SU-DHL-6 (cell line): ENCODE measurements around the gene CADPS.

Experiments
- H2AFZ ChIP-seq: fragments of 200-600 bp; sonication (generic); 2 replicates; pipeline ENCODE4 v1.6.1; 2014; ENCODE audit warnings: low read depth, mild to moderate bottlenecking, moderate library complexity, mixed read lengths, antibody characterized with exemption, low read length; ENCODE audit not compliant: severe bottlenecking
- H3F3A ChIP-seq: fragments of 200-600 bp; shearing (Covaris generic); 2 replicates; pipeline ENCODE4 v1.6.0; 2016; ENCODE audit warnings: antibody characterized with exemption, mild to moderate bottlenecking; ENCODE audit not compliant: insufficient read depth
- H3K27ac ChIP-seq: fragments of 200-600 bp; sonication (generic); 2 replicates; pipeline ENCODE4 v1.5.1; 2016; ENCODE audit warnings: low read depth, mild to moderate bottlenecking, low read length, moderate library complexity, mixed read lengths
- H3K27me3 ChIP-seq: fragments of 200-600 bp; sonication (generic), shearing (Covaris generic); 2 replicates; pipeline ENCODE4 v1.6.0; 2014; ENCODE audit warnings: mild to moderate bottlenecking, low read length
- H3K36me3 ChIP-seq: fragments of 200-600 bp; sonication (generic); 2 replicates; pipeline ENCODE4 v1.6.1; 2014; ENCODE audit warnings: mild to moderate bottlenecking, low read length, mixed read lengths
- H3K4me2 ChIP-seq: fragments of 300-600, 200-600 bp; shearing (Covaris generic), sonication (generic); 2 replicates; pipeline ENCODE4 v1.6.0; 2014; ENCODE audit warnings: low read length, low read depth, mild to moderate bottlenecking; ENCODE audit not compliant: poor library complexity, severe bottlenecking
- H3K4me3 ChIP-seq: fragments of 200-600 bp; sonication (generic); 2 replicates; pipeline ENCODE4 v1.5.1; 2014; ENCODE audit warnings: antibody characterized with exemption, low read length, mild to moderate bottlenecking, mixed read lengths; ENCODE audit not compliant: insufficient read depth, poor library complexity, severe bottlenecking
- H3K79me2 ChIP-seq: fragments of 200-600 bp; sonication (generic); 2 replicates; pipeline ENCODE4 v1.6.1; 2014; ENCODE audit warnings: mild to moderate bottlenecking, low read length, moderate library complexity; ENCODE audit not compliant: insufficient read depth
- H3K9ac ChIP-seq: fragments of 200-600 bp; sonication (generic); 2 replicates; pipeline ENCODE4 v1.7.0; 2014; ENCODE audit warnings: mild to moderate bottlenecking, low read length
- H3K9me2 ChIP-seq: fragments of 200-600 bp; sonication (generic); replicated peaks from 2 replicates; pipeline ENCODE4 v1.6.1; 2014; ENCODE audit warnings: low read length; ENCODE audit not compliant: insufficient read depth
- H3K9me3 ChIP-seq: fragments of 200-600 bp; sonication (generic); 2 replicates; pipeline ENCODE4 v1.6.1; 2014; ENCODE audit warnings: low read length, mixed read lengths; ENCODE audit not compliant: insufficient read depth
- H4K20me1 ChIP-seq: fragments of 200-600 bp; sonication (generic); 2 replicates; pipeline ENCODE4 v1.6.1; 2014; ENCODE audit warnings: low read depth, mild to moderate bottlenecking, antibody characterized with exemption, low read length, moderate library complexity, mixed read lengths
- CTCF ChIP-seq: fragments of 200-600 bp; sonication (generic); IDR thresholded peaks from one replicate; pipeline ENCODE4 v1.5.1; 2017; ENCODE audit warnings: antibody characterized with exemption, mild to moderate bottlenecking, low read length, moderate library complexity; ENCODE audit not compliant: insufficient read depth, poor library complexity, severe bottlenecking
- EZH2phosphoT487 ChIP-seq: fragments of 200-600 bp; sonication (generic), shearing (Covaris generic); conservative IDR thresholded peaks from 2 replicates; pipeline ENCODE4 v1.6.1; 2018; ENCODE audit warnings: mild to moderate bottlenecking, antibody characterized with exemption, low read length, moderate library complexity, mixed read lengths

CADPS gene

GRCh38 chr3:62873761-62874710 lies 1.2 kb downstream of the CADPS start:
- Histone ChIP-seq H3K27me3 (no peaks in the 10 kb centered on the region), H3F3A (peaks cover 12% of the 10 kb centered on the region), H3K79me2 (no peaks in the 10 kb centered on the region), H3K36me3 (no peaks in the 10 kb centered on the region), H3K4me3 (peak overlapping the region; percentile 70), H2AFZ (peak overlapping the region; percentile 81), H3K9me3 (no peaks in the 10 kb centered on the region), H3K27ac (peak overlapping the region; percentile 90), H3K4me2 (peak overlapping the region; percentile 84), H3K9me2 (no peaks in the 10 kb centered on the region), H4K20me1 (no peaks in the 10 kb centered on the region), H3K9ac (peak overlapping the region; percentile 84)
- TF ChIP-seq CTCF, result peak; percentile 39
- no peak for TF ChIP-seq EZH2phosphoT487

GRCh38 chr3:62873451-62873760 lies 1.8 kb downstream of the CADPS start:
- peak overlapping the region; percentile 70 for H3K4me3 ChIP-seq

GRCh38 chr3:62872318-62872717 lies 2.9 kb downstream of the CADPS start:
- H3K9me2 ChIP-seq, result no peaks in the 10 kb centered on the region
- H3F3A ChIP-seq, result peaks cover 12% of the 10 kb centered on the region
- peak overlapping the region; percentile 84 for H3K9ac ChIP-seq
- H3K9me3 ChIP-seq, result no peaks in the 10 kb centered on the region
- H2AFZ ChIP-seq, result no peak overlapping the region
- H3K79me2 ChIP-seq, result no peaks in the 10 kb centered on the region
- peak overlapping the region; percentile 70 for H3K4me3 ChIP-seq
- H4K20me1 ChIP-seq, result no peaks in the 10 kb centered on the region
- peak overlapping the region; percentile 84 for H3K4me2 ChIP-seq
- H3K27me3 ChIP-seq, result no peaks in the 10 kb centered on the region
- no peak overlapping the region for H3K27ac ChIP-seq
- no peak for TF ChIP-seq CTCF
- TF ChIP-seq EZH2phosphoT487, result no peak
- H3K36me3 ChIP-seq, result no peaks in the 10 kb centered on the region

More at GRCh38 chr3:62873451-62873760, 1.8 kb downstream of the CADPS start:
- no peaks in the 10 kb centered on the region for H3K9me2 ChIP-seq
- no peaks in the 10 kb centered on the region for H3K79me2 ChIP-seq
- H3K9me3 ChIP-seq, result no peaks in the 10 kb centered on the region
- TF ChIP-seq EZH2phosphoT487 (no peak), CTCF (no peak)
- H3K36me3 ChIP-seq, result no peaks in the 10 kb centered on the region
- no peaks in the 10 kb centered on the region for H3K27me3 ChIP-seq
- H2AFZ ChIP-seq, result peak overlapping the region; percentile 81
- H3K27ac ChIP-seq, result peak overlapping the region; percentile 90
- peak overlapping the region; percentile 84 for H3K4me2 ChIP-seq
- H4K20me1 ChIP-seq, result no peaks in the 10 kb centered on the region
- peaks cover 12% of the 10 kb centered on the region for H3F3A ChIP-seq
- H3K9ac ChIP-seq, result peak overlapping the region; percentile 84
